ENCODE measurements around the gene ACIN1. TPM values are rescaled to one million over a fixed set of nuclear protein-coding genes. Genes with fewer than 3 reads are reported as not detected.

The ACIN1 gene
- total and polyA plus RNA-seq, 2 of the 13 experiments (the other 11 are each of a cell fraction or from before 2014, with no cell fraction given): 165 to 183 TPM

GRCh38 chr14:23068789-23069412, 26.0 kb downstream of the ACIN1 start (continued):
- TF ChIP-seq ZNF749 (CRISPR knock-in tag; IDR thresholded peaks at IDR 0.05; ENCODE audit: borderline replicate concordance) (peak; percentile 43; the same call in 1 of the 2 replicates), TRIM24 (CRISPR knock-in tag; IDR thresholded peaks at IDR 0.05) (no peak), THAP8 (CRISPR knock-in tag; IDR thresholded peaks at IDR 0.05; ENCODE audit: borderline replicate concordance) (no peak), PHF8 (CRISPR knock-in tag; IDR thresholded peaks at IDR 0.05) (no peak), ZNF609 (CRISPR knock-in tag; IDR thresholded peaks at IDR 0.05; ENCODE audit: borderline replicate concordance) (no peak), ZNF431 (CRISPR knock-in tag; IDR thresholded peaks at IDR 0.05; ENCODE audit: borderline replicate concordance, low read depth) (no peak), ZNF546 (CRISPR knock-in tag; conservative IDR thresholded peaks at IDR 0.05) (no peak), BCL6 (CRISPR knock-in tag; IDR thresholded peaks at IDR 0.05) (no peak), SRSF1 (optimal IDR thresholded peaks at IDR 0.05; ENCODE audit: low read depth, low read length) (no peak), FOXP1 (IDR thresholded peaks at IDR 0.05) (no peak), FOXP1 (CRISPR knock-in tag; IDR thresholded peaks at IDR 0.05) (no peak), ZKSCAN5 (CRISPR knock-in tag; IDR thresholded peaks at IDR 0.05) (no peak), YEATS4 (CRISPR knock-in tag; IDR thresholded peaks at IDR 0.05; ENCODE audit: borderline replicate concordance) (peak; percentile 55; the same call in 1 of the 2 replicates), TEAD2 (CRISPR knock-in tag; IDR thresholded peaks at IDR 0.05) (no peak), BORCS8-MEF2B (CRISPR knock-in tag; IDR thresholded peaks at IDR 0.05) (peak; percentile 81), ZNF274 (CRISPR knock-in tag; IDR thresholded peaks at IDR 0.05) (no peak), MAFG (CRISPR knock-in tag; IDR thresholded peaks at IDR 0.05) (no peak), MLXIP (CRISPR knock-in tag; IDR thresholded peaks at IDR 0.05; ENCODE audit: borderline replicate concordance) (no peak), ZNF878 (CRISPR knock-in tag; IDR thresholded peaks at IDR 0.05) (0 out of 2 replicates have a peak, but pooled peaks have one; percentile 45), AGO2 (optimal IDR thresholded peaks at IDR 0.05; ENCODE audit: low read depth, low read length) (no peak), ZNF333 (CRISPR knock-in tag; IDR thresholded peaks at IDR 0.05; ENCODE audit: borderline replicate concordance) (no peak), ZNF20 (CRISPR knock-in tag; IDR thresholded peaks at IDR 0.05) (no peak), ZBTB7B (CRISPR knock-in tag; IDR thresholded peaks at IDR 0.05) (peak; percentile 74; the same call in 1 of the 2 replicates), AHR (CRISPR knock-in tag; IDR thresholded peaks at IDR 0.05) (no peak)

Measured in HepG2 (cell line).